GM08714 (cell line): ENCODE data around the gene ELANE.

ENCODE experiments used
- H3K4me3 ChIP-seq: fragments of 200-500 bp; sonication (Bioruptor generic); 2 replicates; pipeline ENCODE4 v1.5.1; 2014; ENCODE audit warnings: mild to moderate bottlenecking, low read length, inconsistent platforms
- ZNF274 ChIP-seq: IDR thresholded peaks from 2 replicates; pipeline ENCODE4 v1.6.1; 2012; ENCODE audit warnings: mild to moderate bottlenecking, low read depth, low read length

Gene ELANE

DNA sequence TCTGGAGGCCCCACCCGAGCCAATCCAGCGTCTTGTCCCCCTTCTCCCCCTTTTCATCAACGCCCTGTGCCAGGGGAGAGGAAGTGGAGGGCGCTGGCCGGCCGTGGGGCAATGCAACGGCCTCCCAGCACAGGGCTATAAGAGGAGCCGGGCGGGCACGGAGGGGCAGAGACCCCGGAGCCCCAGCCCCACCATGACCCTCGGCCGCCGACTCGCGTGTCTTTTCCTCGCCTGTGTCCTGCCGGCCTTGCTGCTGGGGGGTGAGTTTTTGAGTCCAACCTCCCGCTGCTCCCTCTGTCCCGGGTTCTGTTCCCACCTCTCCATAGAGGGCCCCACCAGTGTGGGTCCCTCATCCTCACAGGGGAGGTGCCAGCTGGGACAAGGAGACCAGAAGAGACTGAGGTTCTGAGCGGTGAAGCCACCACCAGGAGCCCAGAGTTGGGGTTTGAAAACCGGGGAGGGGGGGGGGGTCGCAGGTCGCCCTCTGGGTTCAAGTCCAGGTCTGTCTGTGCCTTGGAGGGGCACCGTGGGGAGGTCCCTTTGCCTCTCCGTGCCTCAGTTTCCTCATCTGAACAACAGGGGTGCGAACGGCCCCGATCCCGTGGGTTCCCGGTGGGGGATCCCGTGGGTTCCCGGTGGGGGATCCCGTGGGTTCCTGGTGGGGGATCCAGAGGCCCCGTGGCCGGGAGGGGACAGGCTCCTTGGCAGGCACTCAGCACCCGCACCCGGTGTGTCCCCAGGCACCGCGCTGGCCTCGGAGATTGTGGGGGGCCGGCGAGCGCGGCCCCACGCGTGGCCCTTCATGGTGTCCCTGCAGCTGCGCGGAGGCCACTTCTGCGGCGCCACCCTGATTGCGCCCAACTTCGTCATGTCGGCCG is at the start of gene ELANE:
Gene ELANE, plus strand, starts transcription at position 168 of the 878 bp plus-strand sequence. Its CDS starts 26 bp downstream, at position 194.
- no peak for TF ChIP-seq ZNF274

DNA sequence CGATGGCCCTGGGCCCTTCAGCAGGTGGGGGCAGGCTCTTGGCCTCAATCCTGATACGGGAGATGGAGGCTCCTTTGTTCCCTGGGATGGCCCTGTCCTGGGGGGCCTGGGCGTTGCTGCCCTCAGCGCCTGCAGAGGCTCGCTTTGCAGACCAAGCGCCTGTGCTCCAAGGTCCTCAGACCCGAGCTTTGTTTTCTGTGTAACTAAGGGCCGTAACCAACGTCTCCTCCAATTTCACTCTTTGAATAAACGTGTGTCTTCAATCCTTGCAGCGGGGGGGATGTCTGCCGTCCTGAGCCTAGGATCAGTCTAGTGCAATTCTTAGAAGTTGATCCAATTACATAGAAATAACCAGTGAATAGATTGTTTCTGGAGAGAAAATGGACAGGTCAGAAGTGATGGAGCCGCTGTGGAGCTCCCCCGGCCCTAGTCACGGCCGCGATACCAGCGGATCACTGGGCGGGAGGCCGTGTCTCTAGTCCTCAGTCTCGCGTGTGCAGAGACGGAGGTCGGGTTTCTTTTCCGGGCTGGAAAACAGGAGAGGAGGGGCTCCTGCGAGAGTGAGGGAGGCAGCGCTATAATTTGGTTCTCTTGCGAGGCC is 49.5 kb upstream of the ELANE start:
- no peak overlapping the region for H3K4me3 ChIP-seq
- TF ChIP-seq ZNF274 = no peak

More for the DNA sequence above, at the start of gene ELANE:
- H3K4me3 ChIP-seq = no peak within 1 kb of the TSS

DNA sequence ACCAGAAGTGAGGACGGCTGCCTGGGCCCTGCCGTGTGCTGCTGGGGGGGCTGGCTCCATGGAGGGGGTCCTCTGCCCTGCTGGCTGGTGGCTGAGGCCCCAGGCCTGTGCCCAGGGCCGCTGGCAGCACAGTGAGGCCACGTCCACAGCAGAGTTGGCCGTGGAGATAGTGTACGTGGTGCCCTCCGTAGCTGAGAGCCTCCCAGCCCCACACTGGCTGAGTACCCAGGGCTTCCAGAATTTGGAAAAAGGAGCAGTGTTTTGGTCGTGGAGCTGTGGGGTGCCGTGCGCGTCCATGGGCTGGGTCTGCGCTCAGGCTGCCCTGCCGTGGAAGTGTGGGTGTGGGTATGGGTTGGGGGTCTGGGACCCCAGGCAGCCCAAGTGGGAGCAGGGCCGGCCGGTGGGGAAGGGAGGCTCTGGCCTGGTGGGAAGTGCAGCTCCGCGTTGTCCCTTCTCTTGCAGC is 49.0 kb upstream of the ELANE start:
- no peak for TF ChIP-seq ZNF274
- no peak overlapping the region for H3K4me3 ChIP-seq

DNA sequence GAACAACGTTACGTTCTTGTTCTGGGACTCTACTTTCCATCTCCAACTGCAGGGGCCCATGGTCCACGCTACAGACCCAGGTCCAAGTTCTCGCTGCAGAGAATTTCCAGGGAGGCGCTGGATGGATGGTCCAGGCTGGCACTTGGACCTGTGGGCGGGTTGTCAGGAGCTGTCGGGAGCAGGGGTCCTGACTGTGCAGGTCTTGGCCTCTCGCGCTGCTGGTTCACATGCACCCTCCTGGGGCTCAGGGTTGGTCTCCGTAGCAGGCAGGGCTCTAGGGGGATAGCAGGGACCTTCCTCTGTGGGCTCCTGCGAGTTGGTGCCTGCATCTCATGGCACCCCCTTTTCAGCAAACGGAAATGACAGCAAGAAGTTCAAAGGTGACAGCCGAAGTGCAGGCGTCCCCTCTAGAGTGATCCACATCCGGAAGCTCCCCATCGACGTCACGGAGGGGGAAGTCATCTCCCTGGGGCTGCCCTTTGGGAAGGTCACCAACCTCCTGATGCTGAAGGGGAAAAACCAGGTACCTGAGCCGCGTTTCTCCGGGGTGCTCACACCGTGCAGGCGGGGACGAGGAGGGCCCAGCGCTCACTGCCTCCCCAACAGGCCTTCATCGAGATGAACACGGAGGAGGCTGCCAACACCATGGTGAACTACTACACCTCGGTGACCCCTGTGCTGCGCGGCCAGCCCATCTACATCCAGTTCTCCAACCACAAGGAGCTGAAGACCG is 48.3 kb upstream of the ELANE start:
- H3K4me3 ChIP-seq = no peak overlapping the region
- TF ChIP-seq ZNF274 = no peak

DNA sequence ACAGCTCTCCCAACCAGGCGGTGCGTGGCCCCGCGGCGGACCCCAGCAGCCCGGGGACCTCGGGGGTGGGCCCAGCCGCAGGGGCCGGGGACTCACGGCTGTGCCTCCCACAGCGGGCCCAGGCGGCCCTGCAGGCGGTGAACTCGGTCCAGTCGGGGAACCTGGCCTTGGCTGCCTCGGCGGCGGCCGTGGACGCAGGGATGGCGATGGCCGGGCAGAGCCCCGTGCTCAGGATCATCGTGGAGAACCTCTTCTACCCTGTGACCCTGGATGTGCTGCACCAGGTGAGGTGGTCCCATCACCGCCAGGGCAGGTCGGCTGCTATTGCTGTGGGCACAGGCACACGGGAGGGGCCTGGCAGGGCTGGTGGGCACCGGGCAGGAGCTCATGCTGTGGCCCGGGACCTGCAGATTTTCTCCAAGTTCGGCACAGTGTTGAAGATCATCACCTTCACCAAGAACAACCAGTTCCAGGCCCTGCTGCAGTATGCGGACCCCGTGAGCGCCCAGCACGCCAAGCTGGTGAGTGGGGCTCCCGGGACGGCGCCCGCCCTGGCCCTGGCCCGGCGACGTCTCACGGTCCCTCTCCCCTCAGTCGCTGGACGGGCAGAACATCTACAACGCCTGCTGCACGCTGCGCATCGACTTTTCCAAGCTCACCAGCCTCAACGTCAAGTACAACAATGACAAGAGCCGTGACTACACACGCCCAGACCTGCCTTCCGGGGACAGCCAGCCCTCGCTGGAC is 47.5 kb upstream of the ELANE start:
- no peak overlapping the region for H3K4me3 ChIP-seq
- TF ChIP-seq ZNF274 = no peak

DNA sequence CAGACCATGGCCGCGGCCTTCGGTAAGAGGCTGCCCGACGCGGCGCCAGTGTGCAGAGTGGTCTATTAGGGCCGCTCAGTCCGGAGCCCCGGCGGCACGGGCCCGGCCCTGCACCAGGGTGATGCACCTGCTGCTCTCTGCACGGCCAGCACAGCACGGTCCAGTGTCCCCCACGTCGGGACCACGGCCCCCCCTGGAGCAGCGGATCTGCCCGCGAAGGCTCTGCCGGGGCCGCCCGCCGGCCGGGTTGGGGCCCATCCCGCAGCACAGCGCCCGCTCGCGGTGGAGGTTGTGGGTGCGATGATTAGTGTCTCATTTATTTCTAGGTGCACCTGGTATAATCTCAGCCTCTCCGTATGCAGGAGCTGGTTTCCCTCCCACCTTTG is 46.9 kb upstream of the ELANE start:
- no peak for TF ChIP-seq ZNF274

DNA sequence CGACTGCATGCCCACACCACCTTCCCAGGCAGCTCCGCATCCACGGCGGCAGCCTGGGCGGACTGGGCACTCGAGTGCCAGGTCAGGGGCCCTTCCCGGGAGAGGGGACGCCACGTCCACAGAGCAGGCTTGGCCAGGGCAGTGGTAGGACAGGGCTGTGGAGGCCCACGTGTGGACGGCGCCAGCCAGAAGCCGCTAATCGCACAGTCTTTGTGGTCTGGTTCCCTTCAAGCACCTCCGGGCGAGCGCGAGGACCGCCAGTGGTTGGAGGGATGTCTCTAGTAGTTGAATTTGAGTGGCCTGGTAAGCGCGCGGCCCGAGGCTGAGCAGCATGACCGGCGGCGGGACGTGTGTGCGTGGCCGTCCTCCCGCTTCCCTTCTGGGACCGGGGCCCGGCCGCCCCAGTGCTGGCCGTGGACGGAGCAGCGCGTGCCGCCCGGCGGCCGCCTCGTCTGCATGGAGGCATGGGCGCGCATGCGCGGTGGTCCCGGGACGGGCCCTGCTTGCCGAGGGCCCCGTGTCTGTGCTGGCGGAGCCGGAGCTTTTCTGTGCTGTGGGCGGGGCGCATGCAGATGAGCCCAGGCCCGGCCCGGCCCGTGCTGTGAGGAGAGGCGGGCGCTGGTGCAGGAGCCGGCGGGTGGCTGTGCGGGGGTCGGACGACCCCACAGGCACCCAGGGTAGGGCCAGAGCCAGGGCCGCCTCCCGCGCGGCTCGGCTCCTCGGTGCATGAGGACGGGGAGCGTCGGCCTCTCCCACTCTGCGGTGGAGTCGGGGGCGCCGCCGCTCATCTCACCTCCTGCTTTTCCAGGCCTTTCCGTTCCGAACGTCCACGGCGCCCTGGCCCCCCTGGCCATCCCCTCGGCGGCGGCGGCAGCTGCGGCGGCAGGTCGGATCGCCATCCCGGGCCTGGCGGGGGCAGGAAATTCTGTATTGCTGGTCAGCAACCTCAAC is 46.2 kb upstream of the ELANE start:
- TF ChIP-seq ZNF274 = no peak
- no peak overlapping the region for H3K4me3 ChIP-seq

More for the DNA sequence above, 46.9 kb upstream of the ELANE start:
- H3K4me3 ChIP-seq = no peak overlapping the region

DNA sequence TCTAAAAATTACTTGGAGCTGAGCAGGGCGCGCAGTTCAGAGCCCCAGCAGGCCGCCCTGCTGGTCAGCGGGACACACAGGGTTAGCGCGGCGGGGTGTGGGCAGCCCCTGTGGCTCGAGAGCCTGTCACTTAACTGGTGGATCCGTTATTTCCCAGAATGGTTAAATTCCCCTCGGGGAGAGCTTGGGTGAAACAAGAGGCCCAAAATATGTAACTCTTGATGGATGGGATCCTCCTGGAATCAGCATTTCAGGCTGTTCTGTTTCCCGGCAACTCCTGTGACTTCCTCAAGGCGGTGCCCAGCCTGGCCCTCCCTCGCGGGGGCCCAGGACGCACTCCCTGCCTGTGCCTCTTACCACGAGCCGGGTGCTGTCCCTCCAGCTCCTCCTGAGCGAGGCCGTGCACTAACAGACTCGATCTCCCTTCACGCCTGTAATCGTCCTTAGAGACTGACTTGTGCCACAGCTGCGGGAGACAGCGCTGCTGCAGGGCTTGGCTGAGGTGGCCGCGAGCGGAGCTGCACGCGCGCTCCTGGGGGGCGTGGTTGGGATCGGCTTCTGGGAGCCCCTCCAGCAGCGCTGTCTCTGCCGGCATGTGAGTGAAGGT is 45.2 kb upstream of the ELANE start:
- no peak overlapping the region for H3K4me3 ChIP-seq
- TF ChIP-seq ZNF274 = no peak

DNA sequence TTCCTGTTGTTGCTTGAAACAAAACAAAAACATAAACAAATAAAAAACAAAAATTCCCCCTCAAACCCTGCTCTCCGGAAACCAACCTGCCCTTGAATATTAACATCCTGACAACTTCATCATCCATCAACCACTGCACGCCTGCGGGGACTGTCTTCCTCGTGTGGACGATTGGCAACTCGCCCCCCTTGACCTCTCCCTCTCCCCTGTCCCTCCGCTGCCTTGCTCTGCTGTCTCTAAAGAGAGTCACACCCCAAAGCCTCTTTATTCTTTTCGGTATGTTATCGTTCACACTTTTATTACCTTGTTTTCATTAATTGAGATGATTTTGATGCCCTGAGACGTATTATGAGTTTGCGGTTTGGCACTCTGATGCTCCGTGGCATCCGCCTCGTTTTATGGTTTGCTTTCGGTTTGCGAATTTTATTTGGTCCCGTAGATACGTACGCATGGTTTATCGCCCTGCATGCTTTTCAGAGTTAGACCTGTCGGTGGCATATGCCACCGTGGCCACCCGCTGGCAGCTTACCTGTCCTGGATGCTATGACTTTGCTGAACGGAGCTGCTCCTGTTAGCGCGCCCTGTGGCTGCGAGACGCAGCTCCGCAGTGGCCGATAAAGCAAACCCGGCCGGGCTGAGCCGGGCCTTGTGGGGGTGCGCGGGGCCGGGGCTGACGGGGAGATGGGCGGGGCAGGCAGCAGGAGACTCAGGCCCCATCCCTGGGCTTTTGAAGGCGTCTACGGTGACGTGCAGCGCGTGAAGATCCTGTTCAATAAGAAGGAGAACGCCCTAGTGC is 44.3 kb upstream of the ELANE start:
- TF ChIP-seq ZNF274 = no peak
- no peak overlapping the region for H3K4me3 ChIP-seq

DNA sequence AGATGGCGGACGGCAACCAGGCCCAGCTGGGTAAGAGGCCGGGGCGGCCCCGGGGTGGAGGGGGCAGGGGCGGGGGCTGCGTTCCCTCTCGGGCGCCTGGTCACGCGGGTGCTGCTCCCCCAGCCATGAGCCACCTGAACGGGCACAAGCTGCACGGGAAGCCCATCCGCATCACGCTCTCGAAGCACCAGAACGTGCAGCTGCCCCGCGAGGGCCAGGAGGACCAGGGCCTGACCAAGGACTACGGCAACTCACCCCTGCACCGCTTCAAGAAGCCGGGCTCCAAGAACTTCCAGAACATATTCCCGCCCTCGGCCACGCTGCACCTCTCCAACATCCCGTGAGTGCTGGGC is 43.7 kb upstream of the ELANE start:
- no peak overlapping the region for H3K4me3 ChIP-seq
- TF ChIP-seq ZNF274 = no peak

DNA sequence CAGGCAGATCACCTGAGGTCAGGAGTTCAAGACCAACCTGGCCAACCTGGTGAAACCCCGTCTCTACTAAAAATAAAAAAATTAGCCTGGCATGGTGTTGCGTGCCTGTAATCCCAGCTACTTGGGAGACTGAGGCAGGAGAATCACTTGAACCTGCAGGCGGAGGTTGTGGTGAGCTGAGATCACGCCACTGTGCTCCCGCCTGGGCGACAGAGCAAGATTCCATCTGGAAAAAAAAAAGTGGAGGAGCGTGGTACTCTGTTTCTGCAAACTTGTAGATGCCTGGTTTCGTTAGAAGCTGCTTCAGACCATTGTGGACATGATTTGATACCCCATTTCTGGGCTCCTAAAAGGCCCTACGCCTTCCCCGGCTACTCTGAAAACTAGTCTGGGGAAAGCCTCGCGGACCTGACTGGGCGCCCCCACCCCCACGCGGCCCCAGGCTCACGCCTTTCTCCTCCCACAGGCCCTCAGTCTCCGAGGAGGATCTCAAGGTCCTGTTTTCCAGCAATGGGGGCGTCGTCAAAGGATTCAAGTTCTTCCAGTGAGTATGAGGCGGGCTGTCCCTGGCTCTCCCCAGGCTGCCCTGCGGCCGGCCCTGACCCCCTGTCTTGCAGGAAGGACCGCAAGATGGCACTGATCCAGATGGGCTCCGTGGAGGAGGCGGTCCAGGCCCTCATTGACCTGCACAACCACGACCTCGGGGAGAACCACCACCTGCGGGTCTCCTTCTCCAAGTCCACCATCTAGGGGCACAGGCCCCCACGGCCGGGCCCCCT is 41.8 kb upstream of the ELANE start:
- H3K4me3 ChIP-seq = no peak overlapping the region

More for the DNA sequence above, 41.8 kb upstream of the ELANE start:
- TF ChIP-seq ZNF274 = no peak
